Measurements from ENCODE around the gene ATP2A2. TPM values are rescaled to one million over a fixed set of nuclear protein-coding genes. Genes with fewer than 3 reads are reported as not detected.
"Not testable (repeated sequence)": the region's sequence is repeated elsewhere in the genome, so short reads cannot be mapped to it uniquely, and the experiment has no call there.

Gene ATP2A2
- total RNA-seq, 1 experiment from 2014 or later: 75.7 TPM

- DNase-seq (ENCODE audit: low read depth): no peak
These were observed 8.6 kb downstream of the ATP2A2 start for GRCh38 chr12:110289711-110290078.

GRCh38 chr12:110301065-110301806, 20.2 kb downstream of the ATP2A2 start:
- DNase-seq (ENCODE audit: low read depth): no peak

- DNase-seq (ENCODE audit: low read depth): peak; percentile 65
These were observed 23.1 kb downstream of the ATP2A2 start for GRCh38 chr12:110304061-110304551.

GRCh38 chr12:110307372-110307771, 26.3 kb downstream of the ATP2A2 start:
- DNase-seq (ENCODE audit: low read depth): no peak

GRCh38 chr12:110310763-110311162, 29.7 kb downstream of the ATP2A2 start:
- DNase-seq (ENCODE audit: low read depth): no peak

- no peak for DNase-seq (ENCODE audit: low read depth)
These were observed 30.9 kb downstream of the ATP2A2 start for GRCh38 chr12:110311903-110312302.

- peak; percentile 43 for DNase-seq (ENCODE audit: low read depth)
These were observed 31.7 kb downstream of the ATP2A2 start for GRCh38 chr12:110312581-110313360.

GRCh38 chr12:110314308-110314707, 33.3 kb downstream of the ATP2A2 start:
- peak; percentile 78 for DNase-seq (ENCODE audit: low read depth)

GRCh38 chr12:110316861-110317260, 35.8 kb downstream of the ATP2A2 start:
- DNase-seq (ENCODE audit: low read depth): peak; percentile 71

GRCh38 chr12:110317911-110318310, 36.9 kb downstream of the ATP2A2 start:
- DNase-seq (ENCODE audit: low read depth): peak; percentile 17

GRCh38 chr12:110320550-110320949, 39.5 kb downstream of the ATP2A2 start:
- no peak for DNase-seq (ENCODE audit: low read depth)

- DNase-seq (ENCODE audit: low read depth): no peak
These were observed 48.7 kb downstream of the ATP2A2 start for GRCh38 chr12:110329710-110330109.

- DNase-seq (ENCODE audit: low read depth): no peak
These were observed 49.1 kb downstream of the ATP2A2 start for GRCh38 chr12:110330124-110330523.

- no peak for DNase-seq (ENCODE audit: low read depth)
These were observed 49.5 kb downstream of the ATP2A2 start for GRCh38 chr12:110330544-110330943.

- DNase-seq (ENCODE audit: low read depth): no peak
These were observed 52.2 kb downstream of the ATP2A2 start for GRCh38 chr12:110333201-110333600.

GRCh38 chr12:110335481-110336045, 54.5 kb downstream of the ATP2A2 start:
- no peak for DNase-seq (ENCODE audit: low read depth)

GRCh38 chr12:110337912-110338710, 57.1 kb downstream of the ATP2A2 start:
- DNase-seq (ENCODE audit: low read depth): no peak

- peak; percentile 19 for DNase-seq (ENCODE audit: low read depth)
These were observed 57.7 kb downstream of the ATP2A2 start for GRCh38 chr12:110338754-110339153.

- no peak for DNase-seq (ENCODE audit: low read depth)
These were observed 58.3 kb downstream of the ATP2A2 start for GRCh38 chr12:110339184-110339952.

- not testable (repeated sequence) for DNase-seq (ENCODE audit: low read depth)
These were observed 59.2 kb downstream of the ATP2A2 start for GRCh38 chr12:110340261-110340660.

GRCh38 chr12:110340706-110341105, 59.7 kb downstream of the ATP2A2 start:
- DNase-seq (ENCODE audit: low read depth): no peak
